ENCODE measurements around the gene OLIG2.

Gene OLIG2

GRCh38 chr21:33061233-33061632 lies 35.5 kb downstream of the OLIG2 start:
- Histone ChIP-seq H3K4me3 (no peak overlapping the region), H3K4me1 (no peaks in the 10 kb centered on the region), H3K36me3 (no peaks in the 10 kb centered on the region), H3K9me3 (no peaks in the 10 kb centered on the region), H3K27ac (no peak overlapping the region), H3K27me3 (peaks cover 0 to 57% of the 10 kb centered on the region in 2 donors)
- TF ChIP-seq, protein P1, sequence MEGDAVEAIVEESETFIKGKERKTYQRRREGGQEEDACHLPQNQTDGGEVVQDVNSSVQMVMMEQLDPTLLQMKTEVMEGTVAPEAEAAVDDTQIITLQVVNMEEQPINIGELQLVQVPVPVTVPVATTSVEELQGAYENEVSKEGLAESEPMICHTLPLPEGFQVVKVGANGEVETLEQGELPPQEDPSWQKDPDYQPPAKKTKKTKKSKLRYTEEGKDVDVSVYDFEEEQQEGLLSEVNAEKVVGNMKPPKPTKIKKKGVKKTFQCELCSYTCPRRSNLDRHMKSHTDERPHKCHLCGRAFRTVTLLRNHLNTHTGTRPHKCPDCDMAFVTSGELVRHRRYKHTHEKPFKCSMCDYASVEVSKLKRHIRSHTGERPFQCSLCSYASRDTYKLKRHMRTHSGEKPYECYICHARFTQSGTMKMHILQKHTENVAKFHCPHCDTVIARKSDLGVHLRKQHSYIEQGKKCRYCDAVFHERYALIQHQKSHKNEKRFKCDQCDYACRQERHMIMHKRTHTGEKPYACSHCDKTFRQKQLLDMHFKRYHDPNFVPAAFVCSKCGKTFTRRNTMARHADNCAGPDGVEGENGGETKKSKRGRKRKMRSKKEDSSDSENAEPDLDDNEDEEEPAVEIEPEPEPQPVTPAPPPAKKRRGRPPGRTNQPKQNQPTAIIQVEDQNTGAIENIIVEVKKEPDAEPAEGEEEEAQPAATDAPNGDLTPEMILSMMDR (IDR thresholded peaks at IDR 0.05), result no peak
- DNase-seq, result no peak
- intact Hi-C loops (cut with DNase I; ENCODE audit: low total_unique reads), result no loop called here

GRCh38 chr21:33063375-33063883 lies 37.7 kb downstream of the OLIG2 start:
- Histone ChIP-seq H3K27me3 (peaks cover 0 to 72% of the 10 kb centered on the region in 2 donors), H3K4me1 (no peaks in the 10 kb centered on the region), H3K4me3 (no peak overlapping the region), H3K9me3 (no peaks in the 10 kb centered on the region), H3K36me3 (no peaks in the 10 kb centered on the region), H3K27ac (no peak overlapping the region)
- DNase-seq, result no peak
- intact Hi-C loops (cut with DNase I; ENCODE audit: low total_unique reads), result no loop called here
- TF ChIP-seq, protein P1 (IDR thresholded peaks at IDR 0.05), result no peak

- Histone ChIP-seq H3K27ac (no peak overlapping the region), H3K9me3 (peaks cover 2 to 3% (median 2%) of the 10 kb centered on the region in 3 donors), H3K27me3 (peaks cover 0 to 78% of the 10 kb centered on the region in 2 donors), H3K4me3 (no peak overlapping the region), H3K36me3 (no peaks in the 10 kb centered on the region), H3K4me1 (no peaks in the 10 kb centered on the region)
- TF ChIP-seq, protein P1 (IDR thresholded peaks at IDR 0.05), result no peak
- no peak for DNase-seq
- intact Hi-C loops (cut with DNase I; ENCODE audit: low total_unique reads), result no loop called here
Measured at GRCh38 chr21:33063907-33064622, 38.3 kb downstream of the OLIG2 start.

GRCh38 chr21:33064623-33065390 lies 39.1 kb downstream of the OLIG2 start:
- DNase-seq, result no peak
- Histone ChIP-seq H3K27me3 (peaks cover 0 to 79% of the 10 kb centered on the region in 2 donors), H3K4me1 (peaks cover 0 to 2% (median 1%) of the 10 kb centered on the region in 4 donors), H3K9me3 (peaks cover 6 to 8% (median 8%) of the 10 kb centered on the region in 3 donors), H3K4me3 (no peak overlapping the region), H3K36me3 (no peaks in the 10 kb centered on the region), H3K27ac (no peak overlapping the region)
- TF ChIP-seq, protein P1 (IDR thresholded peaks at IDR 0.05), result no peak
- intact Hi-C loops (cut with DNase I; ENCODE audit: low total_unique reads), result no loop called here

GRCh38 chr21:33067043-33067442 lies 41.3 kb downstream of the OLIG2 start:
- intact Hi-C loops (cut with DNase I; ENCODE audit: low total_unique reads), result no loop called here
- peaks cover 0 to 80% of the 10 kb centered on the region in 2 donors for H3K27me3 ChIP-seq
- no peaks in the 10 kb centered on the region for H3K36me3 ChIP-seq
- peaks cover 6 to 8% (median 8%) of the 10 kb centered on the region in 3 donors for H3K9me3 ChIP-seq
- no peak overlapping the region for H3K4me3 ChIP-seq
- DNase-seq, result no peak
- TF ChIP-seq, protein P1 (IDR thresholded peaks at IDR 0.05), result no peak
- H3K4me1 ChIP-seq, result peaks cover 0 to 24% (median 21%) of the 10 kb centered on the region in 4 donors
- no peak overlapping the region for H3K27ac ChIP-seq
